DND-41 (cell line): ENCODE data around the gene CYP19A1.

Experiments
- EZH2 ChIP-seq: IDR thresholded peaks from 3 replicates; pipeline ENCODE4 v1.6.1; 2012; ENCODE audit warnings: borderline replicate concordance, low read depth, mild to moderate bottlenecking, moderate library complexity, low read length, inconsistent platforms; ENCODE audit not compliant: severe bottlenecking
- TF ChIP-seq, protein P1 (sequence below): IDR thresholded peaks from 2 replicates; pipeline ENCODE4 v1.5.1; 2012; ENCODE audit warnings: borderline replicate concordance, low read length, moderate library complexity, mild to moderate bottlenecking; ENCODE audit not compliant: poor library complexity, severe bottlenecking; ENCODE audit errors: extremely low read depth

DNA sequence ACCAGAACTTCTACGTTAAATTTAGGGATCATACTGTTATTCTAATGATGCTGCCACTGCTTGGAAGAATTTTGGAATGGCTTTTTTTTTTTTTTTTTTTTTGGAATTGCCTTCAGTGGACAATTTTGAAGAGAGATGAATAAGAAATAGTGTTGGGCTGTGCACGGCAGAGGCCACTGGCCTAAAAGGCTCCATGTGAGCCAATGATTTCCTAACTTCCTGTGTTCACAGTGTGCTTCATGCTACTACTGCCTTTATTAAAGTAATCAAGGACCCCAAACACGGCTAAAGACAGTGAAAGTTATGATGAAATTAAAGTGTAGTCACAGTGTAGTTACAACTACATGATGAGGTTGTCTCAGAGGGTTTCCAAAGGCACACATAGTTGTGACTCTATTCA lies 142.9 kb downstream of the CYP19A1 start:
- TF ChIP-seq, protein P1, sequence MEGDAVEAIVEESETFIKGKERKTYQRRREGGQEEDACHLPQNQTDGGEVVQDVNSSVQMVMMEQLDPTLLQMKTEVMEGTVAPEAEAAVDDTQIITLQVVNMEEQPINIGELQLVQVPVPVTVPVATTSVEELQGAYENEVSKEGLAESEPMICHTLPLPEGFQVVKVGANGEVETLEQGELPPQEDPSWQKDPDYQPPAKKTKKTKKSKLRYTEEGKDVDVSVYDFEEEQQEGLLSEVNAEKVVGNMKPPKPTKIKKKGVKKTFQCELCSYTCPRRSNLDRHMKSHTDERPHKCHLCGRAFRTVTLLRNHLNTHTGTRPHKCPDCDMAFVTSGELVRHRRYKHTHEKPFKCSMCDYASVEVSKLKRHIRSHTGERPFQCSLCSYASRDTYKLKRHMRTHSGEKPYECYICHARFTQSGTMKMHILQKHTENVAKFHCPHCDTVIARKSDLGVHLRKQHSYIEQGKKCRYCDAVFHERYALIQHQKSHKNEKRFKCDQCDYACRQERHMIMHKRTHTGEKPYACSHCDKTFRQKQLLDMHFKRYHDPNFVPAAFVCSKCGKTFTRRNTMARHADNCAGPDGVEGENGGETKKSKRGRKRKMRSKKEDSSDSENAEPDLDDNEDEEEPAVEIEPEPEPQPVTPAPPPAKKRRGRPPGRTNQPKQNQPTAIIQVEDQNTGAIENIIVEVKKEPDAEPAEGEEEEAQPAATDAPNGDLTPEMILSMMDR, result no peak
- no peak for TF ChIP-seq EZH2
